Measurements from ENCODE around the gene GTF2H4. TPM values are rescaled to one million over a fixed set of nuclear protein-coding genes. Genes with fewer than 3 reads are reported as not detected.

The GTF2H4 gene
- total RNA-seq: 12.3 and 13.4 TPM in 2 replicates

GRCh38 chr6:30907758-30908591 is at the start of gene GTF2H4:
TSS of gene GTF2H4 (plus strand) at chr6:30908207.

GRCh38 chr6:30883685-30884520 is 24.1 kb upstream of the GTF2H4 start, which contains the start of gene DDR1:
TSS of gene DDR1 (plus strand) at chr6:30884519. CDS start at chr6:30888730, 4,211 bp downstream.

GRCh38 chr6:30914076-30914853 is 6.3 kb downstream of the GTF2H4 start, which contains the start of gene VARS2:
TSS of gene VARS2 (plus strand) at chr6:30914238. CDS start at chr6:30914837, 599 bp downstream.

GRCh38 chr6:30931969-30932645 is 24.1 kb downstream of the GTF2H4 start, which contains the start of gene SFTA2:
TSS of gene SFTA2 (minus strand) at chr6:30932170. CDS start at chr6:30932096, 74 bp downstream.

GRCh38 chr6:30940361-30940986 is 32.5 kb downstream of the GTF2H4 start, which contains the start of gene MUCL3:
TSS of gene MUCL3 (plus strand) at chr6:30940973. CDS start at chr6:30941000, 27 bp downstream.

Other genes starting within 250 kb of the GTF2H4 start
- 35.0 and 39.8 TPM in 2 replicates for gene DHX16, start 235.2 kb upstream of the GTF2H4 start, total RNA-seq
- gene PPP1R18, start 221.6 kb upstream of the GTF2H4 start, total RNA-seq: 22.2 and 44.1 TPM in 2 replicates
- gene NRM, start 217.2 kb upstream of the GTF2H4 start, total RNA-seq: 0.85 and 1.7 TPM in 2 replicates
- 1.7 and 2.4 TPM in 2 replicates for gene MDC1, start 190.9 kb upstream of the GTF2H4 start, total RNA-seq
- gene TUBB, start 187.9 kb upstream of the GTF2H4 start, total RNA-seq: 153 and 214 TPM in 2 replicates
- 19.0 and 33.7 TPM in 2 replicates for gene FLOT1, start 165.5 kb upstream of the GTF2H4 start, total RNA-seq
- 211 and 248 TPM in 2 replicates for gene IER3, start 163.7 kb upstream of the GTF2H4 start, total RNA-seq
- 195 and 363 TPM in 2 replicates for gene DDR1, start 23.7 kb upstream of the GTF2H4 start, total RNA-seq
- 21.7 and 46.3 TPM in 2 replicates for gene VARS2, start 6.0 kb downstream of the GTF2H4 start, total RNA-seq
- 2.7 TPM in 1 of 2 replicates, not detected in the other for gene SFTA2, start 24.0 kb downstream of the GTF2H4 start, total RNA-seq
- under 0.01 TPM in 1 of 2 replicates, not detected in the other for gene MUCL3, start 32.8 kb downstream of the GTF2H4 start, total RNA-seq
- gene MUC21, start 75.5 kb downstream of the GTF2H4 start, total RNA-seq: under 0.01 and 0.21 TPM in 2 replicates
- gene MUC22, start 102.3 kb downstream of the GTF2H4 start, total RNA-seq: not detected in 2 replicates
- 1.2 TPM in 1 of 2 replicates, not detected in the other for gene C6orf15, start 204.4 kb downstream of the GTF2H4 start, total RNA-seq
- 0.43 and 1.7 TPM in 2 replicates for gene PSORS1C1, start 206.6 kb downstream of the GTF2H4 start, total RNA-seq
- 0.24 TPM in 1 of 2 replicates, not detected in the other for gene CDSN, start 212.2 kb downstream of the GTF2H4 start, total RNA-seq
- not detected in 2 replicates for gene PSORS1C2, start 230.9 kb downstream of the GTF2H4 start, total RNA-seq
- gene CCHCR1, start 249.6 kb downstream of the GTF2H4 start, total RNA-seq: 11.5 and 18.3 TPM in 2 replicates

Data from tracheal epithelial cell (primary cell).